WTC11 (cell line): ENCODE data around the gene MAS1.

Source experiments
- SMAD3 ChIP-seq: sonication (generic); formaldehyde crosslinking; IDR thresholded peaks from 2 replicates; pipeline ENCODE4 v1.8.0; 2022; ENCODE audit warnings: missing genetic modification reagents, mild to moderate bottlenecking, borderline replicate concordance
- TEAD4 ChIP-seq: sonication (generic); formaldehyde crosslinking; IDR thresholded peaks from 2 replicates; pipeline ENCODE4 v1.8.0; 2022; ENCODE audit warnings: mild to moderate bottlenecking, missing genetic modification reagents
- TF ChIP-seq, protein P1 (sequence below): fragments of 200-600 bp; IDR thresholded peaks from 2 replicates; pipeline ENCODE4 v1.8.0; 2022; ENCODE audit warnings: antibody characterized with exemption
- TF ChIP-seq, protein P2 (sequence below): sonication (generic); formaldehyde crosslinking; IDR thresholded peaks from 2 replicates; pipeline ENCODE4 v1.8.0; 2022; ENCODE audit warnings: mild to moderate bottlenecking, missing genetic modification reagents
- TF ChIP-seq, protein P3 (sequence below): sonication (generic); formaldehyde crosslinking; conservative IDR thresholded peaks from 2 replicates; pipeline ENCODE4 v1.8.1; 2022; ENCODE audit warnings: mild to moderate bottlenecking, missing genetic modification reagents

DNA sequence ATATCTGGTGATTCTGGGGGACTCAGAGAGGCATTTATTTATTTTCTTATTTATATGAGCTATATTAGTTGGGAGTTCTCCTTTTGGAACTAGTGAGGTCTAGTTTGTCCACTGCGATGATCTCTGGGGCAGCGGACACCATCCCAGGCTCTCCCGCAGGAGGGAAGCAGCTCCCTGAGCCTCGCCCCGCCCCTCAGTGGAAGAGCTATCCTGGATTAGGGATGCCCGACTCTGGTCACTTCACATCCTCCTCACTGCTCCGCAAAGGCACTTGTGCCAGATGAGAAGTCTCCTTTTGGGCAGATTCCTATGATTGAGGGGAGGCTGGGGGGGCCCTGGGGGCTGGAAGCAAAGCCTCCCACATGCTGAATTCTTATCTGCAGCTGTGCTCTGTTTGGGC is 3.6 kb upstream of the MAS1 start:
- TF ChIP-seq SMAD3 (CRISPR knock-in tag) (no peak), TEAD4 (CRISPR knock-in tag) (no peak)
- TF ChIP-seq, protein P1, sequence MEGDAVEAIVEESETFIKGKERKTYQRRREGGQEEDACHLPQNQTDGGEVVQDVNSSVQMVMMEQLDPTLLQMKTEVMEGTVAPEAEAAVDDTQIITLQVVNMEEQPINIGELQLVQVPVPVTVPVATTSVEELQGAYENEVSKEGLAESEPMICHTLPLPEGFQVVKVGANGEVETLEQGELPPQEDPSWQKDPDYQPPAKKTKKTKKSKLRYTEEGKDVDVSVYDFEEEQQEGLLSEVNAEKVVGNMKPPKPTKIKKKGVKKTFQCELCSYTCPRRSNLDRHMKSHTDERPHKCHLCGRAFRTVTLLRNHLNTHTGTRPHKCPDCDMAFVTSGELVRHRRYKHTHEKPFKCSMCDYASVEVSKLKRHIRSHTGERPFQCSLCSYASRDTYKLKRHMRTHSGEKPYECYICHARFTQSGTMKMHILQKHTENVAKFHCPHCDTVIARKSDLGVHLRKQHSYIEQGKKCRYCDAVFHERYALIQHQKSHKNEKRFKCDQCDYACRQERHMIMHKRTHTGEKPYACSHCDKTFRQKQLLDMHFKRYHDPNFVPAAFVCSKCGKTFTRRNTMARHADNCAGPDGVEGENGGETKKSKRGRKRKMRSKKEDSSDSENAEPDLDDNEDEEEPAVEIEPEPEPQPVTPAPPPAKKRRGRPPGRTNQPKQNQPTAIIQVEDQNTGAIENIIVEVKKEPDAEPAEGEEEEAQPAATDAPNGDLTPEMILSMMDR, result no peak
- TF ChIP-seq, protein P2, sequence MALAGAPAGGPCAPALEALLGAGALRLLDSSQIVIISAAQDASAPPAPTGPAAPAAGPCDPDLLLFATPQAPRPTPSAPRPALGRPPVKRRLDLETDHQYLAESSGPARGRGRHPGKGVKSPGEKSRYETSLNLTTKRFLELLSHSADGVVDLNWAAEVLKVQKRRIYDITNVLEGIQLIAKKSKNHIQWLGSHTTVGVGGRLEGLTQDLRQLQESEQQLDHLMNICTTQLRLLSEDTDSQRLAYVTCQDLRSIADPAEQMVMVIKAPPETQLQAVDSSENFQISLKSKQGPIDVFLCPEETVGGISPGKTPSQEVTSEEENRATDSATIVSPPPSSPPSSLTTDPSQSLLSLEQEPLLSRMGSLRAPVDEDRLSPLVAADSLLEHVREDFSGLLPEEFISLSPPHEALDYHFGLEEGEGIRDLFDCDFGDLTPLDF (CRISPR knock-in tag), result no peak
- TF ChIP-seq, protein P3, sequence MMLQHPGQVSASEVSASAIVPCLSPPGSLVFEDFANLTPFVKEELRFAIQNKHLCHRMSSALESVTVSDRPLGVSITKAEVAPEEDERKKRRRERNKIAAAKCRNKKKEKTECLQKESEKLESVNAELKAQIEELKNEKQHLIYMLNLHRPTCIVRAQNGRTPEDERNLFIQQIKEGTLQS (CRISPR knock-in tag), result no peak
